Lower leg skin (tissue), 4 donors: ENCODE data around the gene SORT1. TPM values are rescaled to one million over a fixed set of nuclear protein-coding genes. Genes with fewer than 3 reads are reported as not detected.
"Not testable (repeated sequence)": the region's sequence is repeated elsewhere in the genome, so short reads cannot be mapped to it uniquely, and the experiment has no call there.

ENCODE experiments used
- DNase-seq, 2 donors: peaks; one replicate each; pipeline ENCODE4 v3.0.0-alpha.2; 2019; ENCODE audit warnings: low spot score in 2 of 2
- H3K4me3 ChIP-seq: fragments of 200-600 bp; sonication (generic); 2 replicates; pipeline ENCODE4 v1.5.1; 2017; ENCODE audit warnings: mild to moderate bottlenecking, low read depth; ENCODE audit not compliant: poor library complexity, severe bottlenecking
- POLR2A ChIP-seq, 2 donors: fragments of 450-650 bp; IDR thresholded peaks; one replicate each; pipeline ENCODE4 v1.6.1; 2016 to 2017; ENCODE audit warnings: antibody characterized with exemption in 2 of 2, mild to moderate bottlenecking in 1 of 2, moderate library complexity in 1 of 2
- WGBS, 2 donors: methylation state at CpG; one replicate each; pipeline ENCODE4 v1.1.5; 2018; 5-methylcytosine and 5-hydroxymethylcytosine counted together
- intact Hi-C: fragments of 100-400 bp; cut with DNase I; formaldehyde crosslinking; loops from one replicate; pipeline ENCODE4 v1.15.0; 2023; ENCODE audit warnings: low total_unique reads
- total RNA-seq, 4 donors: library from RNA; depleted of rRNA; stranded (reverse); fragments of >200 nt; gene quantifications; one replicate each; pipeline ENCODE4 v1.1.0, GENCODE V29; 2016
- TF ChIP-seq, protein P1 (sequence below), 3 donors: fragments of 450-650 bp; IDR thresholded peaks; one replicate each; pipeline ENCODE4 v1.5.1; 2016; ENCODE audit warnings: antibody characterized with exemption in 3 of 3, mild to moderate bottlenecking in 3 of 3, moderate library complexity in 2 of 3

The SORT1 gene
- total RNA-seq, 4 donors from 2014 or later, result 29.8 to 53.1 (median 39.5) TPM

DNA sequence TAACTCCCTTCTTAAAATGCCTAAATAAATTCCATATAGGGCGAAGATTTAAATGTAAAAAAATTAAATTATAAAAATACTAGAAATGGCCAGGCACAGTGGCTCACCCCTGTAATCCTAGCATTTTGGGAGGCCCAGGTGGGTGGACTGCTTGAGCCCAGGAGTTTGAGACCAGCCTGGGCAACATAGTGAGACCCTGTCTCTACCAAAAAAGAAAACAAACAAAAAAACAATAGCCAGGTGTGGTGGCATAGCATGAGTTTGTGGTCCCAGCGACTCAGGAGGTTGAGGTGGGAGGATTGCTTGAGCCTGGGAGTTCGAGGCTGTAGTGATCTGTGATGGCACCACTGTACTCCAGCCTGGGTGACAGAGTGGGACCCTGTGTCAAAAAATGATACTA lies 17.8 kb downstream of the SORT1 start:
- WGBS, 2 donors, result 92 to 96% methylated on average over 3 of the region's 3 CpGs
- H3K4me3 ChIP-seq, result no peak overlapping the region
- no peak for DNase-seq
- TF ChIP-seq POLR2A (IDR thresholded peaks at IDR 0.05), result no peak
- TF ChIP-seq, protein P1, sequence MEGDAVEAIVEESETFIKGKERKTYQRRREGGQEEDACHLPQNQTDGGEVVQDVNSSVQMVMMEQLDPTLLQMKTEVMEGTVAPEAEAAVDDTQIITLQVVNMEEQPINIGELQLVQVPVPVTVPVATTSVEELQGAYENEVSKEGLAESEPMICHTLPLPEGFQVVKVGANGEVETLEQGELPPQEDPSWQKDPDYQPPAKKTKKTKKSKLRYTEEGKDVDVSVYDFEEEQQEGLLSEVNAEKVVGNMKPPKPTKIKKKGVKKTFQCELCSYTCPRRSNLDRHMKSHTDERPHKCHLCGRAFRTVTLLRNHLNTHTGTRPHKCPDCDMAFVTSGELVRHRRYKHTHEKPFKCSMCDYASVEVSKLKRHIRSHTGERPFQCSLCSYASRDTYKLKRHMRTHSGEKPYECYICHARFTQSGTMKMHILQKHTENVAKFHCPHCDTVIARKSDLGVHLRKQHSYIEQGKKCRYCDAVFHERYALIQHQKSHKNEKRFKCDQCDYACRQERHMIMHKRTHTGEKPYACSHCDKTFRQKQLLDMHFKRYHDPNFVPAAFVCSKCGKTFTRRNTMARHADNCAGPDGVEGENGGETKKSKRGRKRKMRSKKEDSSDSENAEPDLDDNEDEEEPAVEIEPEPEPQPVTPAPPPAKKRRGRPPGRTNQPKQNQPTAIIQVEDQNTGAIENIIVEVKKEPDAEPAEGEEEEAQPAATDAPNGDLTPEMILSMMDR (IDR thresholded peaks at IDR 0.05), result no peak
- intact Hi-C loops, result no loop called here

DNA sequence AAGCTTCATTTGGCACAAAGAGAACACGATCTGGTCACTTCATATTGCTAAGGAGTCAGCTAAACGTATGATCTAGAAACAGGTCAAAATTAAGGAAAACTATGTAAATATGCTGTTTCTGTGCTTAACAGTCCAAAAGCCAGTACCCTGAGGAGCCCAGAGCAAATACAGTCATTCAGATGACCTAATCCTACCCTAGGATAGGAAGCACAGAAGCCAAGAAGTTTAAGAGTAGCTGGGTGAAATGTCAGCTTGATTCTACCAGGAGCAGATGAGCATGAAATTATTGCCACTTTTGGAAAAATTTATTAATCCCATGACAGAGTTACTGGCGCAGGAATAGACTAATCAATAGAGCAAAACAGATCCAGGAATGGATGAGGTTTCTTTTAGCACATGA lies 18.3 kb downstream of the SORT1 start:
- intact Hi-C loops, result no loop called here
- 70 to 71% methylated on average over 3 of the region's 3 CpGs for WGBS, 2 donors

DNA sequence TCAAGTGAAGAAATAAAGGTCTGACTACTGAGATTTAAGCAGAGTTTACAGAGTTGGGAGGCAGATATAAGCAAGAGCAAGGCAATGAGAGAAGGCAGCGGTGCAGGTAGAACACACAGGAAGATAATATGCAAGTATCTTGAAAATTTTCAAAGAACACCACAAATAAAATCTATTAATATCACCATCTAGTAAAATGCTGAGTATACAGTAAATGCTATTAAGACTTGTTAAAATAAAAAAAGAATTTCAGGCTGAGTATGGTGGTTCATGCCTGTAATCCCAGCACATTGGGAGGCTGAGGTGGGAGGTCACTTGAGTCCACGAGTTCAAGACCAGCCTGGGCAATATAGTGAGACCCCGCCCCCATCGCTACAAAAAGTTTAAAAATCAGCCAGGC lies 20.0 kb downstream of the SORT1 start:
- TF ChIP-seq, protein P1 (IDR thresholded peaks at IDR 0.05), result no peak
- TF ChIP-seq POLR2A (IDR thresholded peaks at IDR 0.05), result no peak
- H3K4me3 ChIP-seq, result no peak overlapping the region
- DNase-seq, result no peak
- WGBS, 2 donors, result 89 to 97% methylated on average over 4 of the region's 4 CpGs
- intact Hi-C loops, result no loop called here

More for the DNA sequence above, 18.3 kb downstream of the SORT1 start:
- no peak overlapping the region for H3K4me3 ChIP-seq
- no peak for DNase-seq
- no peak for TF ChIP-seq POLR2A (IDR thresholded peaks at IDR 0.05)
- TF ChIP-seq, protein P1 (IDR thresholded peaks at IDR 0.05), result no peak

DNA sequence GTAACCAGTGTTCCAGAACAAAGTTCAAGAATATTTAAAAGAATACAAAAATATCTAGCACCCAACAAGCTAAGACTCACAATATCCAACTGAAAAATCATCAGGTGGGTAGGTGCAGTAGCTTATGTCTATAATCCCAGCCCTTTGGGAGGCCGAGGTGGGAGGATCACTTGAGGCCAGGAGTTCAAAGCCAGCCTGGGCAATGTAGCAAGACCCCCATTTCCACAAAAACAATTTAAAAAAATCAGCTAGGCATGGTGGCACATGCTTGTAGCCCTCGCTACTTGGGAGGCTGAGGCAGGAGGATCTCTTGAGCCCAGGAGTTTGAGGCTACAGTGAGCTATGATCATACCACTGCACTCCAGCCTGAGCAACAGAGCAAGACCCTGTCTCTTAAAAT lies 24.0 kb downstream of the SORT1 start:
- DNase-seq, intact Hi-C loops, H3K4me3 ChIP-seq: not testable (repeated sequence)
- WGBS, 2 donors, result 96 to 100% methylated on average over 2 of the region's 2 CpGs

DNA sequence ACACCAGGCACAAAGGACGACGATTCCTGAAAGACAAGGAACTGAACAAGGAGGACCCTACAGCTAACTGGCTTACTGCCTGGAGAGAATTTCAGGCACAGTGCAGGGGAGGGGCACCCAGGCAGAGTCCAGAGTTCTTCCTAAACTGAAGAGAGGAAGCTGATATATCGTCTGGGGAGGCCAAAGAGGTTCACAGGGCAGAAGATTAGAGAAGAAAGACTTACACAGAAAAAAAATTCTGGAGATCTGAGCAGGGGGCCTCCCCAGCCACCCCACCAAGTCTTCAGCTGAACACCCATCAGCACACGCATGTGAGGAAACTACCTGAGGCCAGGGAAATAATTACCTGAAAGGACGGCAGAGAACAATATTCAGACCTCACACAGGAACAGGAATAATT lies 24.6 kb downstream of the SORT1 start:
- H3K4me3 ChIP-seq, result no peak overlapping the region
- DNase-seq, result no peak
- no peak for TF ChIP-seq POLR2A (IDR thresholded peaks at IDR 0.05)
- TF ChIP-seq, protein P1 (IDR thresholded peaks at IDR 0.05), result no peak
- 44 to 53% methylated on average over 5 of the region's 5 CpGs for WGBS, 2 donors
- intact Hi-C loops, result no loop called here

DNA sequence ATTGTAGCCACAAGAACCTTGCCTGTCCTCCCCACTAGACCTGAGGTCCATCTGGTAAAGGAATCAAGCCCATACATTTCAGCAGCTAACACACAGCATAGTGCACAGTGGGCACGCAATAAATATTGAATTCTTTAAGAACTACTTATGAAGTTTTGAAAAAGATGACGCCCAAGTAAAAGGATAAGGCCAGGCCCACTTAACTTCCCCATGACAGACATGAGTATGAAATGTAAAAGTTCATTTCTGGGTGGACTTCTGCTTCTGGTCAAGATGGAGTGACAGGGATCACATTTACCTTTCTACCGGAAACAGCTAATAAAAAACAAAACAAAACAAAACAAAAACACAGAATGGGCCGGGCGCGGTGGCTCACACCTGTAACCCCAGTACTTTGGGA lies 25.4 kb downstream of the SORT1 start:
- no peak for DNase-seq
- intact Hi-C loops, result no loop called here
- TF ChIP-seq, protein P1 (IDR thresholded peaks at IDR 0.05), result no peak
- TF ChIP-seq POLR2A (IDR thresholded peaks at IDR 0.05), result no peak
- H3K4me3 ChIP-seq, result no peak overlapping the region
- WGBS, 2 donors, result 93 to 96% methylated on average over 6 of the region's 6 CpGs
